Measurements from ENCODE around the gene PNPLA7.

DNA sequence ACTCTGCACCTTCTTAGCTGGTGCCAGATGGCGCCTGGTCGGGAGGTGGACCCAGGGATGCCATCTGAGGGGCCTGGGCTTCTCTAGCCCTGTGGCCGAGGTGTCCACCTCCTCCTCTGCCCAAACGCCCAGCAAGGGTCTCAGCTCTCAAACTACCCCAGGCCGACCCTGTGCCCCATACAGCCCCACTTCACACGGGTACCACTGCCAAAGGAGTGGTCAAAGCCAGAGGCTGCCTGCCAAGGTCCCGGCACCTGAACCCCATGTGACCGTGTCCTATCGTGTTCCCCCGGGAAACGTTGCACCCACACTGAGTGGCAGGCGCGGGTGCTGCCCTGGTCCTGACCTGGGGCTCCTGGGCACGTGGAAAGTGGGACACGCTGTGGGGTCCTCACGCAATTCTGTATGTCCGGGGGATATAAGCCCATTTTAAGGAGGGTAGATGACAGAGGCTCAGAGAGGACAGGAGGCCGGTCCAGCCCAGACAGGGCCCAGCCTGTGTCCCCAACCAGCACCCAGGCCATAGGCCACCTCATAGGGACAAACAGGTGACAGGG, 111.0 kb downstream of the PNPLA7 start:
- TF ChIP-seq, protein P1, sequence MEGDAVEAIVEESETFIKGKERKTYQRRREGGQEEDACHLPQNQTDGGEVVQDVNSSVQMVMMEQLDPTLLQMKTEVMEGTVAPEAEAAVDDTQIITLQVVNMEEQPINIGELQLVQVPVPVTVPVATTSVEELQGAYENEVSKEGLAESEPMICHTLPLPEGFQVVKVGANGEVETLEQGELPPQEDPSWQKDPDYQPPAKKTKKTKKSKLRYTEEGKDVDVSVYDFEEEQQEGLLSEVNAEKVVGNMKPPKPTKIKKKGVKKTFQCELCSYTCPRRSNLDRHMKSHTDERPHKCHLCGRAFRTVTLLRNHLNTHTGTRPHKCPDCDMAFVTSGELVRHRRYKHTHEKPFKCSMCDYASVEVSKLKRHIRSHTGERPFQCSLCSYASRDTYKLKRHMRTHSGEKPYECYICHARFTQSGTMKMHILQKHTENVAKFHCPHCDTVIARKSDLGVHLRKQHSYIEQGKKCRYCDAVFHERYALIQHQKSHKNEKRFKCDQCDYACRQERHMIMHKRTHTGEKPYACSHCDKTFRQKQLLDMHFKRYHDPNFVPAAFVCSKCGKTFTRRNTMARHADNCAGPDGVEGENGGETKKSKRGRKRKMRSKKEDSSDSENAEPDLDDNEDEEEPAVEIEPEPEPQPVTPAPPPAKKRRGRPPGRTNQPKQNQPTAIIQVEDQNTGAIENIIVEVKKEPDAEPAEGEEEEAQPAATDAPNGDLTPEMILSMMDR (IDR thresholded peaks at IDR 0.05; ENCODE audit: borderline replicate concordance, extremely low read depth, low read length, poor library complexity, severe bottlenecking) = no peak
- no peak for TF ChIP-seq EZH2 (IDR thresholded peaks at IDR 0.05; ENCODE audit: borderline replicate concordance, low read depth, low read length, severe bottlenecking)
